DMS114 treated with DMSO at 0.1 percent for 48 hours (cell line): ENCODE results near the gene ITGB1.

ENCODE experiments used
- DNase-seq: peaks from one replicate; lab custom pipeline; 2025; ENCODE audit not compliant: unreplicated experiment; lab: John Stamatoyannopoulos, UW

ITGB1 gene

DNA sequence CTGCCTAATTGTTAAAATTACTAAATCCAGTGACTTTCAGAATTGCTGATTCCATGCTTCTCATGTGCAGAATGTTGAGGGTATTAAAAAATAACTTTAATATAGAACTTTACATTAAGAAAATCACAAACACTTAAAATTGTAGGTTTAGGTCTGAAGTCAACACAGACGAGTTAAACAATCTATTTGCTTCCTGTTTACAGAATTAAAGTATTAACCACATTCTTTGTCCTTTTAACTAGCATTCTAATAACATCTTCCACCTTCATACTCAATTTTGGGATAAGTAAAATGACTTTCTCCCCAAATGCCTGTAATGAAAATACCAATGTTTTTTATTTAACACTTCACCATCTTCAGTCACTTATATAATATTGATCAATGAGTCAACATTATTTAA lies 2.2 kb downstream of the ITGB1 start:
- no peak for DNase-seq

DNA sequence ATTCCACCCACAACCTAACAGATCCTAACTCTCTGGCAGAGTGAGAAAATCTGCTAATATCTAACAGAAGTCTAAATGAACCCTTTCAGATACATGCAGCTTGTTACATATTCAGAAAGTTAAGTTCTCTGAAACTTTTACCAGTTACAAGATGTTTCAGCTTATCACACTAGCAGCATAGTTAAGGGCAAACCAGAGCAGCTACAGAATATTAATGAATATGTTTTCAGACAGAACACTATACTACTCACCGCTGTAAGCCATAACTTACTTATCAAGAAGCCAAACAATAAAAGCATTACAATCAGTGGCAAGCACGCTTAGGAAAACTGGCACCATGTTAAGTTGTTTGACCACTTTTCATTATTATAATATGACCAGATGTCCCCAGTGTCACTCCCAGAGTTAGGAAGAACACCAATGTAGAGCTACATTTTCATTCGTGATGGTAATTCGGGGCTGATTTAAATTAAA lies 2.7 kb downstream of the ITGB1 start:
- DNase-seq, result no peak

DNA sequence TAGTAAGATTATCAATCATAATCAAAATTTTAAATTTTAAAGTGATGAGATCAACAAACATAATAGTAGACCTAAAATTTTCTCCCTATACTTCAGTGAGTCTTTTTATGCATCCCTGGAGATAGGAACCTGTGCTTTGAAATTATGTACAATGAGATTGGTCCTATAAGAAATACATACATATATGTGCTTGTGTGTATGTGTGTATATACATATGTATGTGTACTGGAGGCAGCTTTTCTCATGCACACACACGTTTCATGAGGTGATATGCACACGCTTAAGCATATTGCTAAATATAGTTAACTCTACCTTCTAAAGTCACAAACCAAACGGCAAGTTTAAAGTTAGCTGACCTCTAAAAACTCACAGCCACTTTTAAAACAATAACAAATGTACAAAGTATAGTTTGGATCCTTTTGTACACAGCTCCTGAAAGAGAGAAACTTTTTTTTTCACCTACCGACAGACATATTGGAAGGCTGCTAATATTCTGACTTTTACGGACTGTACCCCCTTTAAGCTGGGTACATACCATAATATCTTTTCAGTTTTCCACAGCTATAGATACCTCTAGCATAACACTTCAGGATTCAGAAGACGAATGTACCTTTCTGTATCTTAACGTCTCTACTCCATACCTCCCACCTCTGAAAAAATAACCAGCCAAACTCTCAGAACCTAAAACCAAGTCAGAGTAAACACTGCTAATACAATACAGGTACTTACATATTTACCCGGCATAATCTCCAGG lies 3.3 kb downstream of the ITGB1 start:
- DNase-seq, result no peak

DNA sequence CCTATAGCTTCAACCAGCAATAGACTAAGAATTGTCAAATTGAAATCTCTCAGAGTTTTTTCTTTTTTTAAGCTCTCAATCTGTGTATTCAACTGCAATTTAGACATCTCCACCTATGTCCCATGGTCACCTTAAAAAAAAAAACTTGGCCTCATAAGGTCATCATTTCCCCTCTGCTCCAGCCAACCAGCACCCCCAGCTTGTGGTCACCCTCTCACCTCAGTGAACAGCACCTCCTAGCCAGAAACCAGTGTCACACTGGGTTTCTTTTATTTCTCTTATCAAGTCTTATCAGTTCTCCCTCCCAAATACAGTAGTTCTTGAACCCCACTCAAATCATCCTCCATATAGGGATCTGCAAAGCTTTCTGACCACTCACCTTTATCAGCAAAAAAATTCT lies 4.0 kb downstream of the ITGB1 start:
- DNase-seq, result no peak

DNA sequence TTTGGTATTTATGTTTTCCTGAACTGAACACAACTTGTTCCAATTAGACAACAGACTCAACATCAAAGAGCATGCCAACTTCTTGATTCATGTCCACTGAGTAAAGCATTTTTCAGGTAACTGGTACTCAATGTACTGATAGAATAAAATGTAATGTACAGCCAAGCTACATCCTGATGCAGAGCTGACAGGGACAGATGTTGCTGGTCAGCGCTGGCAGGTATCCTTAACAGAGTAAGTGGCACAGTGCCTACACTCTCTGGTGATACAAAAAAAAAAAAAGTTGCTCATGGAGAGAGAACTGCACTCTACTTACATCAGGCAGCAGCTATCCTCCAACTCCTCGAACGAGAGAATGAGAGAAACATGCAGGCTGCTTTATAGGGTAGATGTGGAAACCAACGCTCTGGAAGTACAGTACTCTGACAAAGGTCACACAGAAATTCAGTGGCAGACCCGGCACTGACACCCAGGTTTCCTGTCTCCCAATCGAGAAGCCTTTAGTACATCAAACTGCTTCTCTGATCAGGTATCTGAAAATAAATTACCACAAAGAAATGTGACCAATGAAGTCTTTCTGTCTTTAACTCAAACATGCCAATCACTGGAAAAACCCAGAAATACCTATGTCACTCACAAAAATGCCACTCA lies 4.6 kb downstream of the ITGB1 start:
- DNase-seq, result no peak

DNA sequence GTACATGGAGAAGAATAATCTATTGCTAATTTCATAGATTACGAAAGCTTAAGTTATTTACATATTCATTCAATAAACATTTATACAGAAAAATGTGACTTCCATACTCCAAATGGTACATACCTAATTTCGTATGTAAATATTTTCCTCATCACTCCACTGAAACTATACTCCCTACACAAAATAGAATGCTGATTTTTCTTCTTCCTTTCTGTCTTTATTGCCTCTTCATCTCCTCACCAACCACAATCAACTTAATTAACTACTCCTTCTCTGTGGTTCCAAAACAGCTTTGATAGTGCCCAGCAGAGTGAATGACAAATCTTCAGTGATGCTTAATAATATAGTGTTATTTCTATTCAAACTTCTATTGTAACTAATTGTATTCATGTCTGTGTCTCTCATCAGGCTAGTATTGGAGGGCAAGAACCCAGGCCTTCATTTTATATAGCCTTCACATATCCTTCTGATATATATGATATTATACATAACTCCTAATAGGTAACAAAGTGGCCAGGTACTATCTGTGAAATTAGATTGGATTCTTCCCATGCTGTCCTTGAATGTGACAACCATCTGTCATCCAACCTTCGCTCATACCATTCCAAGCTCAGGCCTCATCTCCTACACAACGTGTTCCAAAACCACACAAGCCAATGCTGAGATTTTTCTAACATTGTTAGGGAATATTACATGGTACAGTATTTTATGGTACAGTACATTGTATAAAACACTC lies 5.3 kb downstream of the ITGB1 start:
- no peak for DNase-seq

DNA sequence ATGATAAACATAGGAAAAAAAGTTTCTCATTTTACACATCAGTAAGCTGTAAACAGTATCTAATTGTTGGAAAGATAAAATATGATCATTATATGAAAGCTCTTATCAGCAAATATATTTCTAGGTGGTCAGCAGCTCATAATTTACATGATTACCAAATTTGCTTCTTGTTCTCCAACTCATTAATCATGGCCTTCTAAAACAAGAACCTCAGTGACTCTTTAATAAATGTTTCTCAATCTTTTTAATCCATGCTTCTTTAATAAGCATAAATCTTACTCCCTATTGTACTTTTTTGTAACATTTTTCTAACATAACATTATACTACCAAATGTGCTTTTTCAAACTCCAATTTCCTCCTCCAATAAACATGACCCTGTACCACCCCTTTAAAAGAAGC lies 5.9 kb downstream of the ITGB1 start:
- no peak for DNase-seq

DNA sequence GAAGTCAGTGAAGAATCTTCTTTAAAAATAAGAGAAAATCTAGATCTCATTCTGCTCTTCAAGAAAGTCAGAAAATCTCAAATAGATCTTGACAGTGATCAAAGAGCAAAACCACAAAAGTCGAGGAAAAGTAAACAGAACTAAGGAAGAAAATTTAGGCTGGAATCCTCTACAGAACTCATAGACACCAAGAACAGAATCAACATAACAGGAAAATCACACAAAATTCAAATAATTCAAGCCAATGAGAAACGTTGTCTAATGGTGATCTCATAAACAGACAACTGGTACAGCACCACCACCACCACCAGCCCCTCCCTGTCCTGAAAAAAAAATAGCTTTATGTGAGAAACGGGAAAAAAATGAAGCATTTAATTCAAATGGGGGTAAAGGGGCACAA lies 6.9 kb downstream of the ITGB1 start:
- no peak for DNase-seq

DNA sequence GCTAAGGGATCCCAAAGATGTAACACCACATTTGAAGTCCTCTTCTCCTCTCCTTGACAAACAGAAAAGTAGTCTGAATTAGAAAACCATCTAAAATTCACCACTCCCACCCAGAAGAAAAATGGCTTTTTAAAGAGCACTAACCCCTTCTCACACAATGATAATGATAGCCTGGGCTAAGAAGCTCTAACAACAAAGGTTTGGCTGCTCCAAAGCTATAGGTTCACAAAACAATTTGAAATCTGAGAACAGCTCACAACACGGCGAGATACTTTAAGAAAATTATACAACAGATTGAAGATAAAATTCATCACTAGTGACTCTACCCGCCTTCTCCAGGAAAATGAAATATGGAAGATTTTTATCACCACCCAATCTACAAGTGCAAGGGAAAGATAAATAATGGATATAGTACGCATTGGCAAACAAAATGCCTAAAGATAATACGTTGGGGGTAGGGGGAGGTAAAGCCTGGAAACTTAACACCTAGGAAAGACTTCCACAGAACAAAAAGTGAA lies 7.4 kb downstream of the ITGB1 start:
- DNase-seq, result no peak

DNA sequence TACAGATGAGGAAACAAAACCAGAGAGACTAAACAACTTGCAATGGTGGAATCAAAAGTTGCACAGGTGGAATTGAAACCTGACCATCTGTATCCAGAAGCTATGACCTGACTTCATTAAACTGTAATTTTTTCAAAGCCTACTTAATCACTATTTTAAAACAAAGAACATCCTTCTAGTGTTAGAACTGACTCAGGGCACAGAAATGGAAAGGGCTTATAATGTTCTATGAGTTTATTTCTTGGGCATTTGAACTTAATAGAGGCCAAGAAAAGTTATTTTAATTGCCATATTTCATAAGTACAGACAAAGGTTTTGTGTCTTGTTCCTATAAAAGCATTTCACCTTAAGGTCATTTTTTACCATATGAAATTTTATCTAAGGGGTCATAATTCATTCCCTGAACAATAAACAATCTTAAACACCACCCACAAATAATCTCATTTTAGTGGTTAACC lies 8.8 kb downstream of the ITGB1 start:
- DNase-seq, result no peak

DNA sequence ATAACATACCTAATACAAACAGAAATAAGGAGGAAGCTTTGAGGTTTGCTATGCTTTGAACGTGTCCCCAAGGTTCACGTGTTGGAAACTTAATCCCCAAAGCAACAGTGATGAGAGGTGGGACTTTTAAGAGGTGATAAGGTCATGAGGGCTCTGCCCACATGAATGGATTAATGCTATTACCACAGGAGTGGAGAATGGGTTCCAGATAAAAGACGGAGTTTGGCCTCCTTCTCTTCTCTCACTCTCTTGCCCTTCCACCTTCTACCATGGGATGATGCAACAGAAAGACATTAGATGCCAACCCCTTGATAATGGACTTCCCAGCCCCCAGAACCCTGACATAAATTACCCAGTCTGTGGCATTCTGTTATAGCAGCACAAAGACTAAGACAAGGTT lies 9.6 kb downstream of the ITGB1 start:
- DNase-seq, result no peak

DNA sequence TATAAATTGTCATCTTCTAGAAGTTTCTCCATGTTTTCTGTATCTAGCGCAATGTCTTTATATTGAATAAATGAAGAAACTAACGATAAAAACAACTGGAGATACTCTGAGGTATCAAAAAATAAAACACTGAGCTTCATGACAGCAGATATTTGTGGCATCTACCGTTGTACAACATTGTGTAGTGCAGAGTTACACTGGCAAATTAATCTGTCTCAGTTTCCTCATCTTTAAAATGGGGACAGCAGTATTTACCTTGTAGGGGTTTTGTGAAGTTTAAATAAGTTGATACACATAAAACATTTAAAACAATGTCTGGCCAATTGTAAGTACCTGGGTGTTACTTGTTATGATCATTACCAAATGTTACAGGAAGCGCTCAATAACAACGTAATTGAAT lies 10.4 kb downstream of the ITGB1 start:
- DNase-seq, result no peak

DNA sequence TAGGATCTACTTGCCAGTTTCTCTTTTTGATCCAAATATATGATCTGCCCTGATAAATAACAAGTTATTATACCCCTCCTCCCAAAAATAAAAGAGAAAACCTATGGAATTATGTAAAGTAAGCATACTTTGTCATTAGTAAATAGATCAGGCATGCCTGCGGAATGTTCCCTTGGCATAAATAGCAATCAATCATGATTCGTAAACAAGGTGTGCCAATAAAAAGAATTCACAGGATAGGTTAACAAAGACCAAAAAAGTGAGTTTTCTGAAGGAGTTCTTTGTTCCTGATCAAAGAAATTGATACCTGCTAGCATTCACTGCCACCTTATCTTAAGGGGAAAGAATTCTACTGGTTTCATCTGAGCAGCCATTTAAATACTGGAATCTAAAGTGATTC lies 11.9 kb downstream of the ITGB1 start:
- no peak for DNase-seq

DNA sequence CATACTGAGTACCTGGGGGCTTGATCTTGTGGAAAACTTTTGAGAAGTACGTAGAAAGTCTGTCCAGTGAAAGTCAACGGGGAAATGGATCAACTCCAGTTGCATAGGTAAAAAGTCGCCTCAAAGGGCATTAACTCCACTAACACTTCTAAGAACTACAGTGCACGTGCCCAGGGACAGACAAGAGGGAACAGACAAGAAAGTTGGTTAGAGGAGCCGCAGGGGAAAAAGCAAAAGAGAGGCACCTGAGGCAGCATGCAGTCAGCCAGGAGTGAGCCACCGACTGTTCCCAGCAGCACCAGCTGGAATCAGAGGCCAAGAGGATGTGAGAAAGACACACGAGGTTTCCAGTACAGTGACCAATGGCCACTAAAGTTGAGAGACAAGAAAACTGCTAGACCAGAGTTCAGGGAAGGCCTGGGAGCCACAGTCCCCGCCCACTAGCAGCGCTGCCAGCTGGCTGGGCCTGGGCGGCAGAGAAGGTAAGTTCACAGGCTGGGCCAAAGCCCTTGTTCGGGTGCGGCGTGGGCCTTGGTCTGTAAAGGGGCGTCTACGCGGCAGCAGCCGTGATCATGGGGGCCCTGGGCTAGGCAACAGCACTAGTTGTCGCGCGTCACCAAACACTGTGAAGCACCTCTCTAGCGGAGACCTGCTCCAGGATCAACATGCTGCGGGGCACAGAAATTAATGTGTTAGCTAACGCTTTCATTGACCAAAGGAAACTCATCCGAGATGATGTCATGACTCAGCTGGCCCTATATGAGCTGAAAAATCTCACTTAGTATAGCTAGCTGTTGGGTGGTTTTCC lies 14.0 kb downstream of the ITGB1 start:
- DNase-seq, result no peak

DNA sequence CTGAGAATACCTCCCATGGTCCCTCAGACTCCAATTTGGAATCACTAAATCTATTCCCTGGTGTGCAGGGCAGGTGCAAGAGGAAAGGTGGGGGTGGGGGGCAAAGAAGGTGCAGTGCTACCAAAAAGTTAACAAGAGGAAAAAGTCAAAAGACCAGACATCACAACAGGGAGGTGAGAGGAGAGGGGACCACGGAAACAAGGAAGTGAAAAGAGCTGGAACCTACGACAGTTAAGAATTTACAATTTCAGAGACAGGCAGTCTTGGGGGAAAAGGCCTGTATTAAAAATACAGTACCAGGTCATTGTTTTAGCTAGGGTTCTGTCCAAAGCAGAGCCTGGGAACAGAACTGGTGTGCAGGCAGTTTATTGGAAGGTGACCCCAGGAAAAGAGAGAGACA lies 14.6 kb downstream of the ITGB1 start:
- no peak for DNase-seq

DNA sequence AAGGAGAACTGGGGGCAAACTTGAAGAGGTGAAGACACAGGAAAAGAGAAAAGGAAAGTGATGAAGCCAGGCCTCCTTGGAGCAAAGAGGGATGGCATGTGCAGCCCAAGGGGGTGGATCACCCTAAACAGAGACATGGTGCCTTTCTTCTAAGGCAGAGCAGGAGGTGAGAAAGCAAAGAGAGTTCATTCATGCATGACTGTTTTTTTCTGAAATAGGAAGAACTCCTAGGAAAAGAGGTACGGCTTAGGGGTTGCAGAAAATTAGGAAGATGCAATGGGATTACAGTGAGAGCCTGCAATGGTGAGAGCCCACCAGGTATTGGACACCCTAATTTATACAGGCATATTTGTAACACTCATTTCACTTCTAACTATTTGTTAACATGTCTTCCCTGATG lies 15.9 kb downstream of the ITGB1 start:
- DNase-seq, result no peak

DNA sequence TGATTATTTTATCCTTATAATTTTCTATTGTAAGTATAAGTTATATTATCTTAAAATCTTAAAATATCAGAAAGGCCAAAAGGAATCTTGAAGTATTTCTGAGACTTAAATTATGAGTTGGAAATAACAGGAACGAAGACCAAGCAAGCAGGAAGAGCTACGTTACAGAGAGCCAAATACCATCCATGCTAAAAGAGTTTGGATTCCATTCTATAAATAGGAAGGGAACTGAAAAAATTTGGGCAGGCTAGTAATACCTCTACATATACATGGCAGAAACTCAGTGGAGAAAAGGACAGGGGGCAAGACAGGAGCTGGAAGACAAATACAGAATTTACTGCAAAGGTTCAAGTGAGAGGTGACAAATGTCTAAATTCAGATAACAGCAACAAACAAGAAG lies 16.7 kb downstream of the ITGB1 start:
- no peak for DNase-seq

DNA sequence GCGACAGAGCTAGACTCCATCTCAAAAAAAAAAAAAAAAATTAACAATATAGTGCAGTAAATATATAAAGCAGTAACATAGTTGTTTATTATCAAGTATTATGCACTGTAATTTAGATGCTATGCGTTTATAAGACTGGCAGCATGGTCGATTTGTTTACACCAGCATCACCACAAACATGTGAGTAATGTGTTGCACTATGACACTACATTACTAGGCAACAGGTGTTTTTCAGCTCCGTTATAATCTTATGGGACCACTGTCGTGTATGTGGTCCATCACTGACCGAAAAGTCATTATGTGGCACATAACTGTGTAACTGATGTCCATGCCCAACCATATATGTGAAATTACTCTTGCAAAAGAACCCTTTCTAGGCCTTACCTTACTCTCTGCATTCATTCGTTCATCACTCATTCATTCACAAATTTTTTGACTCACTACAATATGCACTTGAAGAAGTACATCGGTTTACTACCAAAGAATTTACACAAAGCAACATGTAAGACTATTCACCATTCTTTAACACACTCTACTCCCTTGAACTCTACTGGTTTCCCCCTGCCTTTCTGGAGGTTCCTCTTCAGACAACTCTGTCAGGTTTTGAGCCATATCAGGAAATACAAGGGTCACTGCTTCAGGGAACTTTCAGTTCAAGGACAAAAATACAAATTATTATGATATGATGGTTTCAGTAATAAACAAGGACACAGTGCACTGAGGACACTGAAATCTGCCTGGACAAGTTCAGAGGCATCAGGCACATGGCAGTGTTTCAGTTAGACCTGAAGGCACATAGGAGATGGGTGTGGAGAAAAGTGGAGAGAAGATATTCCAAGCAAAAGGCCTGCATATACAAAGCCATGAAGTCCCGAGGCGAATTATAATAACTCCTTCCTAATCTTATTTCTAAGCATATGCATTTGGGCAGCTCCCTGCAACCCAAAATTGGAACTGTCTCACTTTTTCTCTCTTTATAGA lies 17.4 kb downstream of the ITGB1 start:
- DNase-seq, result no peak

DNA sequence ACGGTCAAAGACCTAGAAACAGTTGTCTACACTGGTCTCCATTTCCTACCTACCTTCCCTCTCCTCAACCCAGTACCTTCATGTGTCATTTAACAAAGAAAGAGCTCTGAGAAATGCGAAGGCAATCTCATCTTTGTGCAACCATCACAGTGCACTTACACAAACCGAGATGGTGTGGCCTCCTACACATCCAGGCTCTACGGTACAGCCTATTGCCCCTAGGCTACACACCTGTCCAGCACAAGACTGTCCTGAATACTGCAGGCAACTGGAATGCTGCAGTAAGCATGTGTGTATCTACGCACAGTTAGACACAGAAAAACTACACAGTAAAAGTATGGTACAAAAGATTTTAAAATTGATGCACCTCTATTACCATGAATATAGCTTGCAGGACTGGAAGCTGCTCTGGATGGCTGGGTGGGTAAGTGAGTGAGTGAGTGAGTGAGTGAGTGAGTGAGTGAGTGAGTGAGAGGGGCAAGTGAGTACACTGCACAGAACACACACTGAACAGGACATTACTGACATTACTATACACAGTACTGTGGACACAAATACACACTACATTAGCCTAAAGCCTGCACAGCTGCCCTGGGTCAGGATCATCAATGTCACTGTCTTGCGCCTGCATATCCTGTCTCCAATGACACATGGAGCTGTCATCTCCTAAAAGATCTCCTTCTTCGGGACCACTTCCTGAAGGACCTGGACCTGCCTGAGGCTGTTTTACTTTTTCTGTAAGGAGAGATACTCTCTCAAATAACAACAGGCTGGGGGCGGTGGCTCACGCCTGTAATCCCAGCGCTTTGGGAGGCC lies 18.5 kb downstream of the ITGB1 start:
- DNase-seq, result no peak
